OCI-LY7 (cell line): ENCODE data around the gene CCNG1.

ENCODE experiments used
- CTCF ChIP-seq: fragments of 200-600 bp; sonication (generic); conservative IDR thresholded peaks from 2 replicates; pipeline ENCODE4 v1.5.1; 2014; ENCODE audit warnings: mild to moderate bottlenecking, antibody characterized with exemption, low read length, moderate library complexity, mixed read lengths
- EZH2phosphoT487 ChIP-seq: fragments of 200-600 bp; sonication (generic); IDR thresholded peaks from 2 replicates; pipeline ENCODE4 v1.6.1; 2018; ENCODE audit warnings: low read depth, borderline replicate concordance, mild to moderate bottlenecking, mixed run types, antibody characterized with exemption, low read length, moderate library complexity, mixed read lengths

DNA sequence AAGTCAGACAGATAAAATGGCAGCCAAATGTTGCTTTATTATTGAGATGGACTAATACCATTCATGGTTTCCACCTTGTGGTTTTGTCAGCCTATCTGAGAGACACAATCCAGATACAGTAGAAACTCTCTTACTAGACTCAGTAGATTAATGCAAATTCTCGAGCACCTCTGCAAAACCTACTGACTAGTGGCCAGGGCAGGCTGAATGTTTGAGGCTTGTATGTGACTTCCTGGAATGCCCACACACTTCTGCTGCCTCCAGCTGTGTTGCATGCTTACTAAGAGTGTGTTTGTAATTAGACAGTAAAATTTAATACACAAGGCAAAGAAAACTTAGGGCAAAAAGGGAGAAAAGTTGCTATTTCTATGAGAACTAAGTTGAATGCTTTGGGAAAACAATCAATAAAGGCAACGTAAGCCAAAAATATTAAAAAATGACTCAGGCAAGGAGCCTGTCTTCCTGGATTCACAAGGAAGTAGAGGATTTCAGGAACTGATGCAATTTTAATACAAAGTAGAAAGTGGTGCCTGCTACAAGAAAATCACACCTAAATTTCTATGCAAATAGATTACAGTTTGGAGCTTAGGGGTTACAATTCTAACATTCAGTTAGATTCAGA lies 30.2 kb upstream of the CCNG1 start:
- no peak for TF ChIP-seq CTCF
- no peak for TF ChIP-seq EZH2phosphoT487
